SH-SY5Y (cell line): ENCODE results near the gene C1QTNF3.

Source experiments
- GATA2 ChIP-seq: IDR thresholded peaks from 2 replicates; pipeline ENCODE4 v1.6.1; 2011; ENCODE audit warnings: mild to moderate bottlenecking, low read depth, low read length
- GATA3 ChIP-seq: IDR thresholded peaks from 2 replicates; pipeline ENCODE4 v1.6.1; 2011; ENCODE audit warnings: low read depth, mild to moderate bottlenecking, low read length, moderate library complexity

DNA sequence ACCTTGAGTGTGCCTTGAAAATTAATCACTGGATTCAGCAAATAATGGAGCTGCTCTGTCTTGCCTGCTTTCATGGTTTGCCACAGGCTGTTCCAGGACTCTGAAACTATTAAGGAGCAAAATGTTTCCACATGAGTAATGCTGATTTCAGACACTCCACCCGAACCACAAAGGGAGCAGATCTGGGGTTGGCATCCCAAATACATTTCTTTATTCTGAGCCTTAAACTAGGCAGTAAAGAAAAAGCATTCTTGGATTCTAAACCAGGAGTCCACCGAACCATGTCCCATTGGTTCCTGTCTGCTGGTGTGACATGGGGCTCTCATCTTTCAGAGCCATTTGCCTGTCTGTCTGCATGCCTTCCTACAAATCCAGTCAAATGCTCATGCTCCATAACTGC lies 10.1 kb upstream of the C1QTNF3 start:
- TF ChIP-seq GATA2 (no peak), GATA3 (no peak)
